ENCODE measurements around the gene LMOD2. TPM values are rescaled to one million over a fixed set of nuclear protein-coding genes. Genes with fewer than 3 reads are reported as not detected.
A peak's percentile ranks its signal among the peaks of the same experiment; 100 is the strongest.

The LMOD2 gene
- total RNA-seq, 1 donor from 2014 or later: not detected

DNA sequence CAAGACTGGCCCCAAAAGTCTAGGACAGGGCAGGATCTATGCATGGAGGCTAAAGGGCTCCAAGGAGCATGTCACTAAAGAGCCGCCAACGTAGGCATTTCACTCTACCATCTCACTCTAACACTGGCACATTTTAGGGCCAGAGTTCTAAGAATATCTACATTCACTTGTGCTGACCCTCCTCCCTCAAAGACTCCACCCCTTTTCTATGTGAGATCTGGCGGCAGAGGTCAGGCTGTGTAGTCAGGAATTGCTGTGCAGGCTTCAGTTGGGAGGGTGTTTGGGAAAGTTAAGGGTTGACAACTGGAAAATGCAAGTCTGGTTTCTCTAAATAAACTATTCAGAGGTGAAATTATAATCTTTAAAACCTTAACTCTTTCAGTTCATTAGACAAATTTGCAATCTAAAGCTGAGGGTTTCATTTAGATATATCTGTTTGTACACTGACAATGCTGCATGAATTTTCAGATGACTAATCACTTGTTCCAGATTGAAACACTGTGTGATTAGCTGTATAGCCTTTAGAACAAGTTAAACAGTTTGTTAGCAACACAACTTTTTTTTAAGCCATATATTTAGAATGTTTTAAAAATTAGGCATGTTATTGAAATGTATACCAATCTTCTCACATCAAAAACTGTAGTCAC lies 18.2 kb downstream of the LMOD2 start:
- DNase-seq (ENCODE audit: extremely low spot score, unreplicated experiment): no peak
- H3K4me3 Mint-ChIP-seq: no peak overlapping the region
- TF ChIP-seq, protein P1, sequence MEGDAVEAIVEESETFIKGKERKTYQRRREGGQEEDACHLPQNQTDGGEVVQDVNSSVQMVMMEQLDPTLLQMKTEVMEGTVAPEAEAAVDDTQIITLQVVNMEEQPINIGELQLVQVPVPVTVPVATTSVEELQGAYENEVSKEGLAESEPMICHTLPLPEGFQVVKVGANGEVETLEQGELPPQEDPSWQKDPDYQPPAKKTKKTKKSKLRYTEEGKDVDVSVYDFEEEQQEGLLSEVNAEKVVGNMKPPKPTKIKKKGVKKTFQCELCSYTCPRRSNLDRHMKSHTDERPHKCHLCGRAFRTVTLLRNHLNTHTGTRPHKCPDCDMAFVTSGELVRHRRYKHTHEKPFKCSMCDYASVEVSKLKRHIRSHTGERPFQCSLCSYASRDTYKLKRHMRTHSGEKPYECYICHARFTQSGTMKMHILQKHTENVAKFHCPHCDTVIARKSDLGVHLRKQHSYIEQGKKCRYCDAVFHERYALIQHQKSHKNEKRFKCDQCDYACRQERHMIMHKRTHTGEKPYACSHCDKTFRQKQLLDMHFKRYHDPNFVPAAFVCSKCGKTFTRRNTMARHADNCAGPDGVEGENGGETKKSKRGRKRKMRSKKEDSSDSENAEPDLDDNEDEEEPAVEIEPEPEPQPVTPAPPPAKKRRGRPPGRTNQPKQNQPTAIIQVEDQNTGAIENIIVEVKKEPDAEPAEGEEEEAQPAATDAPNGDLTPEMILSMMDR (conservative IDR thresholded peaks at IDR 0.05): no peak
- H3K27ac Mint-ChIP-seq: peak overlapping the region; percentile 24
- peaks cover 4% of the 10 kb centered on the region for H3K4me1 Mint-ChIP-seq (ENCODE audit: unreplicated experiment)
- no peaks in the 10 kb centered on the region for H3K36me3 Mint-ChIP-seq
- no peaks in the 10 kb centered on the region for H3K27me3 Mint-ChIP-seq
- no peaks in the 10 kb centered on the region for H3K9me3 Mint-ChIP-seq

DNA sequence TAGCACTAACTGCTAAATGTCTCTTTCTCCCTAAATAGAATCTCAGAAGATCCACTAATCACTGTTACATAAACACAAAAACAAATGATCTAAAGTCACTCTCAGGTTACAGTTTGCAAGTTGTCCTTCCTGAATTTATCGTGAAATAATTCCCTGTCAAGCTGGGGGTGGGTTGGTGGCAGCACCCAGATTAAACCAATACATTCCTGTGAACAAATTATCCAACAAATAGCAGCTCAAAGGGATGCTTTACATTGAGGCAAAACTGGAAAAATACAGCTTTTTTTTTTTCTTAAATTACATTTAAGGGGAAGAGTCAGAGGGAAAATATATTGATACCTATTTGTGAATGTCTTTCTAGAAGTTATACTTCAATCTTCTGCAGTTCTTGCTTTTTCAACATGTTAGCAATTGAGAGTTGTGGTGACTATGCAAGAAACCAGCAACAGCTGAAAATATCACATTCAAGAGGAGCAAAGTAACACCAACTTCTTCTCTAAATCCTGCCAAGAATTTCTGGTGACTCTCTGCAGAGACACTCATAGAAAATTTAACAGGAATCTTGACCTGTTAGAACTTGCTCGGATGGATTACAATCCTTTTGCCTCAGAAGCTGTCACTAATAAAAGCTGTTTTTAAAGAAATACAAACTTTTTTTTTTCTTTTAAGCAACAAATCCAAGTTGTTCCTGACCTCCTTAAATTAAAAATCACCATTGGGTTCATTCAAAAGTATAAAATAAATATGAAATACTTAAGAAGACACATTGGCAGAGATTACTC lies 18.9 kb downstream of the LMOD2 start:
- no peak for DNase-seq (ENCODE audit: extremely low spot score, unreplicated experiment)
- Mint-ChIP-seq H3K9me3 (no peaks in the 10 kb centered on the region), H3K4me3 (no peak overlapping the region), H3K36me3 (peaks cover 4% of the 10 kb centered on the region), H3K27ac (no peak overlapping the region), H3K4me1 (ENCODE audit: unreplicated experiment) (peaks cover 3% of the 10 kb centered on the region), H3K27me3 (no peaks in the 10 kb centered on the region)
- TF ChIP-seq, protein P1 (conservative IDR thresholded peaks at IDR 0.05): no peak

DNA sequence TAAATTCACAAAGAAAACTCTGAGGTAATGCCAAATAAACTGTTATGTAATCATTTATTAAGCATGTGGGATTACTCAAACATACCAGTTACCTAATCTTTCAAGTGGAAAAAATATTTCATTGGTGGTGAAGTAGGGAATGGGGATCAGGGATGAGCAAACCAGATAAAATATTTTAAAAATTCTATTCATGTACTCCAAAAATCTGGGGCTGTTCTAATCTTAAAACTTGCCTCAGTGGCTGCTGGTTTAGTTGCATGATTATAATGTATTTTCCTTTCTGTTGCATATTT lies 19.5 kb downstream of the LMOD2 start:
- H3K4me1 Mint-ChIP-seq (ENCODE audit: unreplicated experiment): peaks cover 3% of the 10 kb centered on the region
- H3K27me3 Mint-ChIP-seq: no peaks in the 10 kb centered on the region
- H3K36me3 Mint-ChIP-seq: peaks cover 4% of the 10 kb centered on the region
- no peak for DNase-seq (ENCODE audit: extremely low spot score, unreplicated experiment)
- no peaks in the 10 kb centered on the region for H3K9me3 Mint-ChIP-seq
- H3K27ac Mint-ChIP-seq: no peak overlapping the region
- H3K4me3 Mint-ChIP-seq: no peak overlapping the region
- TF ChIP-seq, protein P1 (conservative IDR thresholded peaks at IDR 0.05): no peak

DNA sequence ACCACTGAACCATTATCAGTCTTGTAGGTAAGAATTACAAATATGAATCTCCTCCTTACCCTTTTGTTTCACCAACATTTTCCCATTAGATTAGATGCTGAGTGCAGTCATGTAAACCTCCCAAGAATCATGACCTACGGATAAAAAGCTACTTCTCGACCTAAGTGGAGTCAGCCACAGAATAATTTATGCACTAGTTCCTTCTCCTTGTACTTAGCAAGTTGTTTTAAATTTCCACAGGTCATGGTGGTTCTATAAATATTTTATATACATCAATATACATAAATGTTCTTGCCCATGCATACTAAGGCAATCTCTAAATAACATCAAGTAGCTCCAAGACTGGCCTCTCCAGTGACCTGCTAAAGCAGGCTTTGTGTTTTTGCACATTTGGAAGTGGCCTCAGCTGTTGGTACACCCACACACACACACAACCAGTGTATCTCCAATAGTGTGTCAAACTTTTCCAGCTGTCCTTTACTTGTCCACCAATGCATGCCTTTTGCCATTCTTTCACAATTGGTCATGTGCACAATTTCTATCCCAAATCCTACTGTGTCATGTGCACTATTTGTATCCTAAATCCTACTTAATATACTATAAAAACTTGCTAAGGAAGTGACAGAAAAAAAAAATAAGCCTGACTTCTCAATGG lies 21.5 kb downstream of the LMOD2 start:
- peaks cover 4% of the 10 kb centered on the region for H3K36me3 Mint-ChIP-seq
- DNase-seq (ENCODE audit: extremely low spot score, unreplicated experiment): no peak
- TF ChIP-seq, protein P1 (conservative IDR thresholded peaks at IDR 0.05): no peak
- no peak overlapping the region for H3K4me3 Mint-ChIP-seq
- peaks cover 3% of the 10 kb centered on the region for H3K4me1 Mint-ChIP-seq (ENCODE audit: unreplicated experiment)
- H3K9me3 Mint-ChIP-seq: no peaks in the 10 kb centered on the region
- no peak overlapping the region for H3K27ac Mint-ChIP-seq
- no peaks in the 10 kb centered on the region for H3K27me3 Mint-ChIP-seq

DNA sequence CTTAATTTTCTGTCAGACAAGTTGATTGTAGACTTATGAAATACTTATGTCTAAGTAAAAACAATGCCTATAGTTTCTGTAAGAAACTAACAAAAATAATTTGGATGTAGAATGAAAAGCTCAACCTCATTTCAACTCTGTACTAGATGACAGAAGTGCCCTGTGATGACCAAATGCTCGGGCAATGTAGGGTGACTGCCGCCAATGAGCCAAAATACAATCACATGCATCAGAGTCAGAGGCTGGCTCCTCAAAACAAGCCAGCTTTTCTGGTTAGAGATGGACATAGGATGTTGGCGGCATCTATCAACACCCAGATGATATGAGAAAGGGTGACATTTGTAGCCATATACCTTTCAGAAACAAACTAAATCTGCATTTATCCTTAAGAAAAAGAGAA lies 23.9 kb downstream of the LMOD2 start:
- Mint-ChIP-seq H3K9me3 (no peaks in the 10 kb centered on the region), H3K36me3 (peaks cover 13% of the 10 kb centered on the region), H3K4me1 (ENCODE audit: unreplicated experiment) (no peaks in the 10 kb centered on the region), H3K27me3 (no peaks in the 10 kb centered on the region), H3K4me3 (no peak overlapping the region), H3K27ac (no peak overlapping the region)
- DNase-seq (ENCODE audit: extremely low spot score, unreplicated experiment): no peak
- TF ChIP-seq, protein P1 (conservative IDR thresholded peaks at IDR 0.05): no peak
